T1000 (cell line): ENCODE data around the gene TGM2.

ENCODE experiments used
- DNase-seq: peaks from one replicate; lab custom pipeline; 2025; ENCODE audit warnings: mixed read lengths; lab: John Stamatoyannopoulos, UW

TGM2 gene

DNA sequence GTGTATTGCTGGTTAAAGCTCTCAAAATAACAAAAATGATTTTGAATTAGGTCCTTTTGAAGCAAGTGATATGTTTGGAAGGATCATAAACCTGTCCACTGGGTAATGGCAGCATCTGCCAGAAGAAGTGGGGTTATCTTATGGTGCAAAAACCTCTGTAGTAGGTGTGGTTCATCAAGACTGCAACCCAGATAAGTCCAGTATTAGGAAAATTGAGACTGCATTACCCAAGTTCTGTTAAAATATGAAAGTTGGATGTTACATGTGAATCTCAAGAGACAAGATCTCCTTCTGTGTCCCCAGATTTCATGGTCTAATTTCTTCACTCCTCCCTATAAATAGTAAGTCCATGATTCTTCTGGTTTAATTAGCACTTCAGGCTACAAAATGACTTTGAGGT is 72.2 kb downstream of the TGM2 start:
- no peak for DNase-seq

- no peak for DNase-seq
Observed at GRCh38 chr20:38092260-38092857, 72.7 kb downstream of the TGM2 start.

DNA sequence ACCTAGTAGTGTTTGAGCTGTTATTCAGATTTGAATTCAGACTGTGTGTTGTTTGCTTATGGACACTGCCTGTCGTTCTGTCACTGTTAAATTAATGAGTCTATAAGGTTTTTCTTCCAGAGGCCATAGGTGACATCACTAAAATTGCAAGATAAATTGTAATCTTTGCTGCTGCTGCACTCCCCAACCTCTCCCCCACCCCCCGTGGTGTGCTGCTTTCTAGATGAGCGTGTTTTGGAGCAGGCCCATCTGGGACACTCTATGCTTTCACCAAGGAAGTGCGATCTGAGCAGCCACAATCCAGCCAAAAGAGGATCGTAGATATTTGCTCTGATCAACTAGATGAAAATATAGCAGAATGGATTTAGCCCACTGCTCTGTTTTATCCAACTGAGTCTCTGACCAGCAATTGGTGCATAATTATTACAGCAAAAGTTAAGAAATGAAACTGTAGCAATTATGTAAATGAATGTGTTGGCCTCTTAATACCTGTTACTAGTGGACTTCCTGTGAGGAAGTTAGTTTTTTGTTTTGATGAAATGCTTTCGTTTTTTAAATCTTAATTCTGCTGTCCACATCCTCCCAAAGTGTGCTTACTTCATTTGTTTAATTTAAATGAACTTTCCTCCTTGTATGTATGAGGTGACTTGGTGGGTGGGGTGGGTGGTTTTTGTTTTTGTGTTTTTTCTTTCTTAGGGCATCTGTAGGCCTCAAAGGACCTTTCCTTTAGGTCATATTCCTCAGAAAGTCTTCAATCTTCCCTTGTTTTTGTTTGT is 73.4 kb downstream of the TGM2 start:
- no peak for DNase-seq

DNA sequence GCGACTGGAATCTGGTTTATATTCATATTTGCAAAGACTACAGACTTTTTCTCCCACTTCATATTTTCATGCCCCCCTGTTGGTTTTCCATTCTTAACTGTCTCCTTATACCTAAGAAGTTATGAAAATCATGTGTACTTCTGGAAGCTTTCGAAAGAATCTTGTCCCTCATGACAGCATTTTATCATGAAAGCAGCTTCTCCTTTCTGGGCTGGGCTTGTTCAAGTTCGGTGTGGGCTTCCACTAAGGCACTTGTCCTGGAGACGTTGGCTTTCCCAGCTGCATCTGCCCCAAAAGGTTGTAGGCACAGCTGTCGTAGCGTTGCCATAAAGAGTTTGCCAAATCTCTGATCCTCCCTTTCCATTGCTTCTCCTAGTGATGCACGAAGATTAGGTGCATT is 75.0 kb downstream of the TGM2 start:
- DNase-seq, result no peak

DNA sequence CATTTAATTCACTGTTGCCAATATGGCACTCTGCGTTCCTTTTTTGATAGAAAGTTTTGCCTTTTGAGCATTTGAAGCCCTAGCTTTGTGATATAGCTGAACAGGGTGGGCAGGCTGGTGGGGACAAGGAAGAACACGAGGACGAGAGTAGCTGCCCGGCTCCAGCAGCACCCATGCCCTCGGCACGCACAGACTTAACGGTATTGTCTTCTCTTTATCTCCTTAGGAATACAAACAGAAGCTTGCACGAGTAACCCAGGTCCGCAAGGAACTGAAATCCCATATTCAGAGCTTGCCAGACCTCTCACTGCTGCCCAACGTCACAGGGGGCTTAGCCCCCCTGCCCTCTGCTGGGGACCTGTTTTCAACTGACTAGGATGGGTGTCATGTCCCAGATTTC is 75.6 kb downstream of the TGM2 start:
- DNase-seq, result no peak

DNA sequence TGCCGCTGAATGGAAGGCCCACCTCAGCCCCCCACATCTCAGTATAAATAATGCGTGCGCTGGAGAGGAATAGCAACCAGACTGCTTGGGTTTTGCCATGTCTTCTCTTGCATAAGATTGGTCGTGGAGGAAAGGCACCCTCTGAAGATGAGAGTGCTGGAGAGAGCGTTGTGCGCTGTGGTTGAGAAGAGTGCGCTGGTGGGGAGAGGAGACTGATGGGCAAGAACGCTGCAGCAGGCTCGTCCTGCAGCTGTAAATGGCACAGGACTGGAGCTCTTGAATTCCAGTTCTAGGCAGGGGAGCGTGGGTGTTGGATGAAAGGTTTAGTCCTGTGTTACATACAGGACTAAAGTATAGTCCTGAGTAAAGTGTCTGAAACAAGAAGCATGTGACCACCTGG is 80.0 kb downstream of the TGM2 start:
- DNase-seq, result no peak

DNA sequence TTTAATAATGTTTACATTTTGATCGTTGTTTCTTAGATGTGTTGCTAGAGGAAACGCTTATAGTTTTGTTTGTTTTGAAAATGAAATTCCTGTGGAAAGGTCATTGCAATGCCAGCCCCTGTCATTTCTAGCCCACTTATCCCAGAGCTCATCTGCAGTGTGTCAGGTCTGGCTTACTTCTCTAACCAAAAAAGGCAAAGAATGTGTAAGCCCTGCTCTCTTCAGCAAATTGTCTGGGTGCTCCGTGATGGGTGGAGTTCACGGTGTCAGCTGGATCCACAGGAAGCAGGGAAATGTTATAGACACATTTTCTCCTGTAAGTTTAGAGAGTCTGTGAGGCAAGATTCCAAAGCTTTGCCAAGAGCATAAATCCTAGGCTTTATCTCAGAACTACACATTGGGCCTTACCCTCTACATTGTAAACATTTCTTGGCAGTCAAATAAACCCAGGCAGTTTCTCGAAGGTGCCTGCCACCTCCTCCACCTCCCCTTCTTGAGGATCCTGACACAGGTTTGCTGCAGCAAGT is 80.6 kb downstream of the TGM2 start:
- DNase-seq, result no peak

GRCh38 chr20:38083338-38084048 is 81.6 kb downstream of the TGM2 start:
- DNase-seq, result no peak

GRCh38 chr20:38082894-38083293 is 82.2 kb downstream of the TGM2 start:
- no peak for DNase-seq

DNA sequence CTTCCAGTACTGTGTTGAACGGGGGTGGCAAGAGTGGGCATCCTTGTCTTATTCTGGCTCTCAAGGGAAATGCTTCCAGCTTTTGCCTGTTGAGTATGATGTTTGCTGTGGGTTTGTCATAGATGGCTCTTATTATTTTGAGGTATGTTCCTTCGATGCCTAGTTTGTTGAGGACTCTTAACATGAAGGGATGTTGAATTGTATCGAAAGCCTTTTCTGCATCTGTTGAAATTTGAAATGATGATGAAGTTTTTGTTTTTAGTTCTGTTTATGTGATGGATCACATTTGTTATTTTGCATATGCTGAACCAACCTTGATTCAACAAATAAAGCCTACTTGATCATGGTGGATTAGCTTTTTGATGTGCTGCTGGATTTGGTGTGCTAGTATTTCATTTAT is 83.5 kb downstream of the TGM2 start:
- DNase-seq, result no peak

DNA sequence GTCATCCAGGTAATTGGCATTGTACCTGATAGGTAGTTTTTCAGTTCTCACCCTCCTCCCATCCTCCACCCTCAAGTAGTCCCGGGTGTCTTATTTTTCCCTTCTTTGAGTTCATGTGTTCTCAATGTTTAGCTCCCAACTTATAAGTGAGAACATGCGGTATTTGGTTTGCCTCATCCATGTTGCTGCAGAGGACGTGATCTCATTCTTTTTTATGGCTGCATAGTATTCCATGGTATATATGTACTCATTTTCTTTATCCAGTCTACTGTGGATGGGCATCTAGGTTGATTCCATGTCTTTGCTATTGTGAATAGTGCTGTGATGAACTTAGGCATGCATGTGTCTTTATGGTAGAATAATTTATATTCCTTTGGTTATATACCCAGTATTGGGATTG is 85.7 kb downstream of the TGM2 start:
- DNase-seq, result no peak

DNA sequence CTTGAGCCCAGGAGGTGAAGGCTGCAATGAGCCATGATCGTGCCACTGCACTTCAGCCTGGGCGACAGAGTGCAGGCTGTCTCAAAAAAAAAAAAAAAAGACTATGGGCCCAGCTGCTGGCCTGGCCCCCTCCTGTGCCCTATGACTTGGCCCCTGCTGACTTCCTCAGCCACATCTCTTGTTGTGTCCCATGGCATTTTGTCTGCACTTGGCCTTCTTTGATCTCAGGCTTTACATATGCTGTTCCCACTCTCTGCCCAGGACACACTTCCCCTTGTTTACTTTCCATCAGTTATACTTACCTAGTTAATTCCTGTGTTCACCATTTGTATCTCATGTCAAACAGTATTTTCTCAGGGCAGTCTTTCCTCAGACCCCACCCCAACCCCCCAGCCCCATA is 87.0 kb downstream of the TGM2 start:
- DNase-seq, result no peak
